ENCODE results near the gene OMG. TPM values are rescaled to one million over a fixed set of nuclear protein-coding genes. Genes with fewer than 3 reads are reported as not detected.
"Not testable (repeated sequence)": the region's sequence is repeated elsewhere in the genome, so short reads cannot be mapped to it uniquely, and the experiment has no call there.

The OMG gene
- total RNA-seq, 2 donors from 2014 or later = 0.60 to 0.65 TPM

- peaks cover 3% of the 10 kb centered on the region for H3K4me1 Mint-ChIP-seq
- ATAC-seq (no peak), DNase-seq (no peak)
- no peaks in the 10 kb centered on the region for H3K36me3 Mint-ChIP-seq (ENCODE audit: low read depth)
- H3K27me3 Mint-ChIP-seq = no peaks in the 10 kb centered on the region
- H3K4me3 Mint-ChIP-seq = no peak overlapping the region
- H3K27ac Mint-ChIP-seq = no peak overlapping the region
- no peaks in the 10 kb centered on the region for H3K9me3 ChIP-seq (ENCODE audit: control insufficient read depth, low read length, poor library complexity, severe bottlenecking)
These were observed 2.8 kb downstream of the OMG start for GRCh38 chr17:31294231-31294630.

DNA sequence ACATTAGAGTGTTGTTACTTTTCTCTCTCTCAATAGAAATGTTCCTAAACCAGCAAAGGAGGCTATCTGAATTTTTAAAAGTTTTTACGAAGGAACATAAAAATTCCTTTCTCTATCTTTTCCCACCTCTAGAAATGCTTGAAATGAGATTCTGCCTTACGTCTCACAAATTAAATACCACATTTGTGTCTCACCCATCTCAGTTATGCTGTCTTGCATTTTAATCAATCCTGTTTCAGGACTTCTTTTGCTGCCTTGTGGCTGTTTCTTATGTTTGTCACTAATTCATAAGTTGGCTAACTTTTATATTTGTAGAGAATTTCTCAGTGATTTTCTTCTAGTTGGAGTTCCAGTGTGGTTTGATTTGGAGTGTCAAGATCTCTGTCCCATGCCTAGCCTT lies 3.5 kb downstream of the OMG start:
- no peak overlapping the region for H3K4me3 Mint-ChIP-seq
- no peaks in the 10 kb centered on the region for H3K36me3 Mint-ChIP-seq (ENCODE audit: low read depth)
- H3K9me3 ChIP-seq (ENCODE audit: control insufficient read depth, low read length, poor library complexity, severe bottlenecking) = no peaks in the 10 kb centered on the region
- DNase-seq = no peak
- H3K27ac Mint-ChIP-seq = no peak overlapping the region
- H3K4me1 Mint-ChIP-seq = peaks cover 3% of the 10 kb centered on the region
- ATAC-seq = no peak
- H3K27me3 Mint-ChIP-seq = no peaks in the 10 kb centered on the region

GRCh38 chr17:31291820-31292219 lies 5.2 kb downstream of the OMG start:
- Mint-ChIP-seq H3K27ac (no peak overlapping the region), H3K27me3 (no peaks in the 10 kb centered on the region), H3K4me3 (no peak overlapping the region), H3K36me3 (ENCODE audit: low read depth) (no peaks in the 10 kb centered on the region), H3K4me1 (peaks cover 3% of the 10 kb centered on the region)
- H3K9me3 ChIP-seq (ENCODE audit: control insufficient read depth, low read length, poor library complexity, severe bottlenecking) = no peaks in the 10 kb centered on the region
- DNase-seq (no peak), ATAC-seq (no peak)

DNA sequence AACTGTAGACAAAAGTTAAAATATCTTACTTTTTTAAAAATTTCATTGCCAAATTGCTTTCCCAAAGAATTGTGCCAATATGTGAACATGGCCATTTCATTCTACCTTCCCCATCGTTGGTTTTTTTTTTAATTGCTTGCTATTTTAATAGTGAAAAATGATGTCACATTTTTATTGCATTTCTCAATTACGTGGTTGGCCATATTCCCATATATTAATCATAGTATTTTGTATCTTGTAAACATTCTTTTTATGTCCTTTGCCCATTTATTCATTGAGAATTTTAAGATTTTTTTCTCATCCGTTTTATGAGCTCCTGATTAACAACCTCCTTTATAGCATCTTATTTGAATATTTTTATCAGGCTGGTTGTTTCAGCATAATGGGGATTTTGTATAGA lies 7.2 kb downstream of the OMG start:
- Mint-ChIP-seq H3K4me3 (no peak overlapping the region), H3K27me3 (no peaks in the 10 kb centered on the region), H3K4me1 (peaks cover 3% of the 10 kb centered on the region), H3K36me3 (ENCODE audit: low read depth) (no peaks in the 10 kb centered on the region), H3K27ac (no peak overlapping the region)
- DNase-seq = no peak
- ATAC-seq = no peak
- H3K9me3 ChIP-seq (ENCODE audit: control insufficient read depth, low read length, poor library complexity, severe bottlenecking) = no peaks in the 10 kb centered on the region

- not testable (repeated sequence) for DNase-seq; H3K27ac Mint-ChIP-seq; H3K36me3 Mint-ChIP-seq (ENCODE audit: low read depth); H3K4me3 Mint-ChIP-seq; H3K4me1 Mint-ChIP-seq; H3K9me3 ChIP-seq (ENCODE audit: control insufficient read depth, low read length, poor library complexity, severe bottlenecking); H3K27me3 Mint-ChIP-seq; ATAC-seq
These were observed 9.1 kb downstream of the OMG start for GRCh38 chr17:31287932-31288331.

DNA sequence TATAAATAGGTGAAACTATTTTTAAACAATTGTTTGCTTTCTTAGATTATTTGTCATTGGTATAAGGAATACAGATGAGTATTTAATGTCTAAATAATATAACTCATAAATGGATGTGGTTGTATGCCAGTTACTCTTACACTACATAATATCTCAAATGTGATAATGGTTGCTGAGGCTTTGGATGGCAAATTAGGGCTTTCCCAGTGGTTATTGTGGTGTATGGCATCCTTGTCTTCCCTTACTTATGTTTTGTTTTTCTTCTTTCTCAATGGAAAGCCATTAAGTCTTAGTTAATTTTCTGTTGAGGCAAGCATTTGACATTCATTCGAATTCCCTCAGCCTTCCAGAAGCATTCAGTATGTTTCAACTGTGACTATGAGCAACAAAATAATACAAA lies 10.5 kb downstream of the OMG start:
- H3K4me3 Mint-ChIP-seq = no peak overlapping the region
- H3K36me3 Mint-ChIP-seq (ENCODE audit: low read depth) = no peaks in the 10 kb centered on the region
- no peaks in the 10 kb centered on the region for H3K27me3 Mint-ChIP-seq
- H3K27ac Mint-ChIP-seq = no peak overlapping the region
- H3K9me3 ChIP-seq (ENCODE audit: control insufficient read depth, low read length, poor library complexity, severe bottlenecking) = no peaks in the 10 kb centered on the region
- no peak for ATAC-seq
- H3K4me1 Mint-ChIP-seq = peaks cover 5% of the 10 kb centered on the region
- no peak for DNase-seq

DNA sequence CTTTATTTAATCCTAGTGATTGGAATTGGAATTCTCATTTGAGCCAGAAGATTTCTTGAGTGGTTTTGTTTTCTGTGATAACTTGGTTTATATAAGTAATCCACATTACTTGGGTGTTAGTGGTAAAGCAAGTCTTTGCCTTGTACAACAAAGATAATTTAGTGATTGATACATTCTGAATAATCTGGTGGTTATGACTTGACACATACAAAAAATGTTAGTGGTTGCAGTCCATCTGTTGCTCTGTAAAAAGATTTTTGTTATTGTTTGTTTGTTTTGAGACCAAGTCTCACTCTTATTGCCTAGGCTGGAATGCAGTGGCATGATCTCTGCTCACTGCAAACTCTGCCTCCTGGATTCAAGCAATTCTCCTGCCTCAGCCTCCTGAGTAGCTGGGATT lies 13.2 kb downstream of the OMG start:
- Mint-ChIP-seq H3K36me3 (ENCODE audit: low read depth) (peaks cover 2% of the 10 kb centered on the region), H3K4me3 (no peak overlapping the region), H3K27ac (no peak overlapping the region), H3K4me1 (peaks cover 2% of the 10 kb centered on the region), H3K27me3 (no peaks in the 10 kb centered on the region)
- no peaks in the 10 kb centered on the region for H3K9me3 ChIP-seq (ENCODE audit: control insufficient read depth, low read length, poor library complexity, severe bottlenecking)
- ATAC-seq (no peak), DNase-seq (no peak)

DNA sequence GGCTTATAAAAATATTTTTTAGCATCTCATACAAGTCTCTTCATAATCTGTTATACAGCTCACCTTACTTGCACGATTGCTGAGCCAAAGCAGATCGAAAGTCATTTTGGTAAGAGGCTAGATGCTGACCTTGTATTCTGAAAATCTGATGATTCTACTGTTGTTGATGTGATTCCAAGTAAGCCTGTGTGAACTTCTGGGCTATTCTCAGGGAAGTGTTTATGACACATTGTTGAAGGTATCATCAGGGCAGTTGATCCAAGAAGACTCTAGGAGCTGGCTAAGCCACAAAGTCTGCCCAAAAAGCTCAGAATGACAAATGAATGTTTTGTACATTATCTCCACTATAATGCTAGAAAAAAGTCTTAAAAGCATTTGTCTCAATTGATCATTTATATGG lies 16.0 kb downstream of the OMG start:
- no peak for ATAC-seq
- H3K27me3 Mint-ChIP-seq = no peaks in the 10 kb centered on the region
- H3K36me3 Mint-ChIP-seq (ENCODE audit: low read depth) = peaks cover 2% of the 10 kb centered on the region
- DNase-seq = no peak
- no peaks in the 10 kb centered on the region for H3K9me3 ChIP-seq (ENCODE audit: control insufficient read depth, low read length, poor library complexity, severe bottlenecking)
- H3K4me3 Mint-ChIP-seq = no peak overlapping the region
- H3K4me1 Mint-ChIP-seq = peaks cover 2% of the 10 kb centered on the region
- H3K27ac Mint-ChIP-seq = no peak overlapping the region

- no peak for ATAC-seq
- no peaks in the 10 kb centered on the region for H3K9me3 ChIP-seq (ENCODE audit: control insufficient read depth, low read length, poor library complexity, severe bottlenecking)
- H3K27me3 Mint-ChIP-seq = no peaks in the 10 kb centered on the region
- H3K4me1 Mint-ChIP-seq = peaks cover 2% of the 10 kb centered on the region
- H3K27ac Mint-ChIP-seq = no peak overlapping the region
- no peak overlapping the region for H3K4me3 Mint-ChIP-seq
- H3K36me3 Mint-ChIP-seq (ENCODE audit: low read depth) = peaks cover 2% of the 10 kb centered on the region
- no peak for DNase-seq
These were observed 17.6 kb downstream of the OMG start for GRCh38 chr17:31279401-31279800.

DNA sequence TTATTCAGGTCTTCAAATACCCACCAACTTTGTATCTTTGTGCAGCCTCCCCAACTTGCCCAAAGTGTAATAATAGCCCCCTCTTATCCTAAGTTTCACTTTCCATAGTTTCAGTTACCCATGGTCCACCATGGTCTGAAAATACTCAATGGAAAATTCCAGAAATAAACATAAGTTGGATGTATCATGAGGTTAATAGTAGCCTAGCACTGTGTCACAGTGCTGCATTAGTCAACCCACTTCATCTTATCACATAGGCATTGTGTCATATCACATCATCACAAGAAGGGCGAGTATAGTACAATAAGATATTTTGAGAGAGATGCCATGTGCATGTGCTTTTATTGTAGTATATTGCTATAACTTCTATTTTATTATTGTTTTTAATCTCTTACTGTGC lies 21.9 kb downstream of the OMG start:
- no peak overlapping the region for H3K27ac Mint-ChIP-seq
- ATAC-seq (no peak), DNase-seq (no peak)
- H3K4me3 Mint-ChIP-seq = no peak overlapping the region
- H3K9me3 ChIP-seq (ENCODE audit: control insufficient read depth, low read length, poor library complexity, severe bottlenecking) = no peaks in the 10 kb centered on the region
- H3K36me3 Mint-ChIP-seq (ENCODE audit: low read depth) = peaks cover 2% of the 10 kb centered on the region
- no peaks in the 10 kb centered on the region for H3K27me3 Mint-ChIP-seq
- H3K4me1 Mint-ChIP-seq = no peaks in the 10 kb centered on the region

GRCh38 chr17:31274252-31274651 lies 22.8 kb downstream of the OMG start:
- no peak overlapping the region for H3K27ac Mint-ChIP-seq
- ATAC-seq (no peak), DNase-seq (no peak)
- no peaks in the 10 kb centered on the region for H3K9me3 ChIP-seq (ENCODE audit: control insufficient read depth, low read length, poor library complexity, severe bottlenecking)
- H3K27me3 Mint-ChIP-seq = no peaks in the 10 kb centered on the region
- H3K4me1 Mint-ChIP-seq = peaks cover under 1% of the 10 kb centered on the region
- H3K36me3 Mint-ChIP-seq (ENCODE audit: low read depth) = no peaks in the 10 kb centered on the region
- H3K4me3 Mint-ChIP-seq = no peak overlapping the region

GRCh38 chr17:31273516-31273915 lies 23.5 kb downstream of the OMG start:
- peaks cover 2% of the 10 kb centered on the region for H3K36me3 Mint-ChIP-seq (ENCODE audit: low read depth)
- no peaks in the 10 kb centered on the region for H3K27me3 Mint-ChIP-seq
- H3K27ac Mint-ChIP-seq = no peak overlapping the region
- H3K4me1 Mint-ChIP-seq = peaks cover 4% of the 10 kb centered on the region
- DNase-seq = no peak
- H3K4me3 Mint-ChIP-seq = no peak overlapping the region
- no peaks in the 10 kb centered on the region for H3K9me3 ChIP-seq (ENCODE audit: control insufficient read depth, low read length, poor library complexity, severe bottlenecking)
- ATAC-seq = no peak

DNA sequence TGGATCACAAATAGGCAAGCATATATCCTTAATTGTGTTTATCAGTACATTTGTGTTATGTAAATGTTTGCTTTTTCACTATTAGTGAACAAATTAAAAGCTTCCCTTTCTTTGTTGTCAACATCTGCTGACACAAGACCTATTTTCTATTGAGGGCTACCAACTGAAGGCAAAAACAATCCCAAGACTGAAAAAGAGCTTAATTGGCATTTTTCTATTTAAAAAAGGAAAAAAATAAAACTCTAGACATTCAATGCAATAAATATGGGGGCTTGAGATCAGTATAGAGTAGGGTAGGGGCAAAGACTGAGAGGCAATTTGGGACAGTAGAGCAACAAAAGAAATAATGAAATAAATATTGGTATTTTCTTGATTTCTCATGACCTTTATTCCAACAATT lies 24.2 kb downstream of the OMG start:
- Mint-ChIP-seq H3K27ac (no peak overlapping the region), H3K4me3 (no peak overlapping the region), H3K4me1 (peaks cover 4% of the 10 kb centered on the region), H3K36me3 (ENCODE audit: low read depth) (peaks cover 2% of the 10 kb centered on the region), H3K27me3 (no peaks in the 10 kb centered on the region)
- no peak for ATAC-seq
- H3K9me3 ChIP-seq (ENCODE audit: control insufficient read depth, low read length, poor library complexity, severe bottlenecking) = no peaks in the 10 kb centered on the region
- DNase-seq = no peak

GRCh38 chr17:31272236-31272635 lies 24.8 kb downstream of the OMG start:
- no peak for DNase-seq
- H3K9me3 ChIP-seq (ENCODE audit: control insufficient read depth, low read length, poor library complexity, severe bottlenecking) = no peaks in the 10 kb centered on the region
- peaks cover 4% of the 10 kb centered on the region for H3K4me1 Mint-ChIP-seq
- H3K36me3 Mint-ChIP-seq (ENCODE audit: low read depth) = peaks cover 4% of the 10 kb centered on the region
- no peaks in the 10 kb centered on the region for H3K27me3 Mint-ChIP-seq
- no peak for ATAC-seq
- H3K4me3 Mint-ChIP-seq = no peak overlapping the region
- no peak overlapping the region for H3K27ac Mint-ChIP-seq

- ATAC-seq = no peak
- Mint-ChIP-seq H3K4me1 (peaks cover 9% of the 10 kb centered on the region), H3K27ac (no peak overlapping the region), H3K36me3 (ENCODE audit: low read depth) (peaks cover 9% of the 10 kb centered on the region), H3K27me3 (no peaks in the 10 kb centered on the region), H3K4me3 (no peak overlapping the region)
- DNase-seq = no peak
- no peaks in the 10 kb centered on the region for H3K9me3 ChIP-seq (ENCODE audit: control insufficient read depth, low read length, poor library complexity, severe bottlenecking)
These were observed 27.5 kb downstream of the OMG start for GRCh38 chr17:31269578-31269983.
